Esophagus squamous epithelium (tissue), 5 donors: ENCODE results near the gene SV2B. TPM values are rescaled to one million over a fixed set of nuclear protein-coding genes. Genes with fewer than 3 reads are reported as not detected.

Experiments used
- DNase-seq: peaks from one replicate; lab custom pipeline; 2025; lab: John Stamatoyannopoulos, UW
- H3K27ac ChIP-seq, 4 donors: fragments of 200-600 bp; sonication (generic); one replicate each; pipeline ENCODE4 v1.5.1; 2016 to 2019; ENCODE audit warnings: mild to moderate bottlenecking in 1 of 4
- H3K27me3 ChIP-seq, 4 donors: fragments of 200-600 bp; sonication (generic); 1 replicate in 3 of 4; 2 replicates in 1 of 4; pipeline versions ENCODE4 v1.5.1 to v1.6.0; 2017 to 2021; ENCODE audit warnings: antibody characterized with exemption in 1 of 4
- H3K36me3 ChIP-seq, 3 donors: fragments of 200-600 bp; sonication (generic); one replicate each; pipeline ENCODE4 v1.5.1; 2016 to 2019
- H3K4me1 ChIP-seq, 3 donors: fragments of 200-600 bp; sonication (generic); one replicate each; pipeline ENCODE4 v1.5.1; 2017 to 2019
- H3K4me3 ChIP-seq, 4 donors: fragments of 200-600 bp; sonication (generic); 1 replicate in 3 of 4; 2 replicates in 1 of 4; pipeline ENCODE4 v1.5.1; 2016 to 2019; ENCODE audit warnings: mild to moderate bottlenecking in 2 of 4, moderate library complexity in 1 of 4
- H3K9me3 ChIP-seq, 3 donors: fragments of 200-600 bp; sonication (generic); one replicate each; pipeline ENCODE4 v1.5.1; 2016 to 2019
- POLR2A ChIP-seq, 4 donors: fragments of 450-650 bp; IDR thresholded peaks; one replicate each; pipeline ENCODE4 v1.6.1; 2017; ENCODE audit warnings: antibody characterized with exemption in 4 of 4, mild to moderate bottlenecking in 4 of 4, moderate library complexity in 3 of 4
- WGBS, 2 donors: methylation state at CpG; one replicate each; pipeline ENCODE4 v1.1.5; 2018; 5-methylcytosine and 5-hydroxymethylcytosine counted together
- intact Hi-C: fragments of 100-400 bp; cut with DNase I; formaldehyde crosslinking; loops from one replicate; pipeline ENCODE4 v1.15.0; 2022
- total RNA-seq, 4 donors: library from RNA; depleted of rRNA; stranded (reverse); fragments of >200 nt; gene quantifications; one replicate each; pipeline ENCODE4 v1.1.0, GENCODE V29; 2016
- TF ChIP-seq, protein P1 (sequence below), 6 experiments: fragments of 450-650 bp in 4 of 6; fragments of 200-600 bp in 2 of 6; sonication (generic) in 2 of 6; IDR thresholded peaks; one replicate each; pipeline ENCODE4 v1.5.1; 2016 to 2019; ENCODE audit warnings: antibody characterized with exemption in 6 of 6, mild to moderate bottlenecking in 4 of 6, moderate library complexity in 4 of 6
- donor health status: DM: yes; HTN: yes; CAD: no.

The SV2B gene
- total RNA-seq, 4 donors from 2014 or later, result 0.04 to 0.95 (median 0.59) TPM; not detected in 1

- 49 to 56% methylated on average over 2 of the region's 2 CpGs for WGBS, 2 donors
- Histone ChIP-seq H3K4me1 (peaks cover 0 to 14% (median 3%) of the 10 kb centered on the region in 3 donors), H3K9me3 (no peaks in the 10 kb centered on the region), H3K4me3 (no peak overlapping the region), H3K36me3 (no peaks in the 10 kb centered on the region), H3K27ac (no peak overlapping the region), H3K27me3 (peaks cover 0 to 38% (median 5%) of the 10 kb centered on the region in 4 donors)
- no peak for TF ChIP-seq POLR2A (IDR thresholded peaks at IDR 0.05)
- TF ChIP-seq, protein P1, sequence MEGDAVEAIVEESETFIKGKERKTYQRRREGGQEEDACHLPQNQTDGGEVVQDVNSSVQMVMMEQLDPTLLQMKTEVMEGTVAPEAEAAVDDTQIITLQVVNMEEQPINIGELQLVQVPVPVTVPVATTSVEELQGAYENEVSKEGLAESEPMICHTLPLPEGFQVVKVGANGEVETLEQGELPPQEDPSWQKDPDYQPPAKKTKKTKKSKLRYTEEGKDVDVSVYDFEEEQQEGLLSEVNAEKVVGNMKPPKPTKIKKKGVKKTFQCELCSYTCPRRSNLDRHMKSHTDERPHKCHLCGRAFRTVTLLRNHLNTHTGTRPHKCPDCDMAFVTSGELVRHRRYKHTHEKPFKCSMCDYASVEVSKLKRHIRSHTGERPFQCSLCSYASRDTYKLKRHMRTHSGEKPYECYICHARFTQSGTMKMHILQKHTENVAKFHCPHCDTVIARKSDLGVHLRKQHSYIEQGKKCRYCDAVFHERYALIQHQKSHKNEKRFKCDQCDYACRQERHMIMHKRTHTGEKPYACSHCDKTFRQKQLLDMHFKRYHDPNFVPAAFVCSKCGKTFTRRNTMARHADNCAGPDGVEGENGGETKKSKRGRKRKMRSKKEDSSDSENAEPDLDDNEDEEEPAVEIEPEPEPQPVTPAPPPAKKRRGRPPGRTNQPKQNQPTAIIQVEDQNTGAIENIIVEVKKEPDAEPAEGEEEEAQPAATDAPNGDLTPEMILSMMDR (IDR thresholded peaks at IDR 0.05), result no peak
- intact Hi-C loops, result loop anchor here (10.0 kb wide), 1 partner anchor 387 kb away; no protein-coding TSS in a partner anchor
- DNase-seq, result no peak
These were observed 207.5 kb downstream of the SV2B start for GRCh38 chr15:91307601-91308000.

GRCh38 chr15:91308199-91308598 lies 208.1 kb downstream of the SV2B start:
- TF ChIP-seq, protein P1 (IDR thresholded peaks at IDR 0.05), result no peak
- TF ChIP-seq POLR2A (IDR thresholded peaks at IDR 0.05), result no peak
- Histone ChIP-seq H3K9me3 (no peaks in the 10 kb centered on the region), H3K27me3 (peaks cover 0 to 34% (median 4%) of the 10 kb centered on the region in 4 donors), H3K27ac (no peak overlapping the region), H3K36me3 (no peaks in the 10 kb centered on the region), H3K4me1 (peaks cover 0 to 8% (median 0%) of the 10 kb centered on the region in 3 donors), H3K4me3 (no peak overlapping the region)
- 53 to 69% methylated on average over 4 of the region's 4 CpGs for WGBS, 2 donors
- no peak for DNase-seq
- intact Hi-C loops, result loop anchor here (10.0 kb wide), 1 partner anchor 387 kb away; no protein-coding TSS in a partner anchor

DNA sequence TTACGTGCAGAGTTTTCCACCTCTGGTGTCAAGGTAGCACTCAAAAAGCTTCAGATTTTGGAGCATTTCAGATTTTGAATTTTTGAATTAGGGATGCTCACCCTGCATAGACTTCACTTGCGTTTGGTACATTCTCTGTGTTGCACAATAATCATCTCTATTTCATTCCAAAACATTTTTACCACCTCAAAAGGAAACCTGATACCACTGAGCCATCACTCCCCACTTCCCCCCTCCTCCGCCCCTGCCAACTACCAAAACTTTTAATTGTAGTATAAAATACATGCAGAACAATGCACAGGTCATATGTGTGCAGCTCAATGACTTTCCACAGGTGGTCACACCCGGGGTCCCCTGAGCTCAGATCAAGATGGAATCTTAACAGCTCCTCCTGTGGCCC lies 208.8 kb downstream of the SV2B start:
- WGBS, 2 donors, result 61 to 62% methylated on average over 4 of the region's 4 CpGs
- Histone ChIP-seq H3K27ac (no peak overlapping the region), H3K36me3 (no peaks in the 10 kb centered on the region), H3K4me3 (no peak overlapping the region), H3K4me1 (peaks cover 0 to 8% (median 0%) of the 10 kb centered on the region in 3 donors), H3K27me3 (peaks cover 0 to 28% (median under 1%) of the 10 kb centered on the region in 4 donors), H3K9me3 (no peaks in the 10 kb centered on the region)
- no peak for DNase-seq
- TF ChIP-seq, protein P1 (IDR thresholded peaks at IDR 0.05), result no peak
- no peak for TF ChIP-seq POLR2A (IDR thresholded peaks at IDR 0.05)
- intact Hi-C loops, result loop anchor here (10.0 kb wide), 1 partner anchor 386 kb away; no protein-coding TSS in a partner anchor

DNA sequence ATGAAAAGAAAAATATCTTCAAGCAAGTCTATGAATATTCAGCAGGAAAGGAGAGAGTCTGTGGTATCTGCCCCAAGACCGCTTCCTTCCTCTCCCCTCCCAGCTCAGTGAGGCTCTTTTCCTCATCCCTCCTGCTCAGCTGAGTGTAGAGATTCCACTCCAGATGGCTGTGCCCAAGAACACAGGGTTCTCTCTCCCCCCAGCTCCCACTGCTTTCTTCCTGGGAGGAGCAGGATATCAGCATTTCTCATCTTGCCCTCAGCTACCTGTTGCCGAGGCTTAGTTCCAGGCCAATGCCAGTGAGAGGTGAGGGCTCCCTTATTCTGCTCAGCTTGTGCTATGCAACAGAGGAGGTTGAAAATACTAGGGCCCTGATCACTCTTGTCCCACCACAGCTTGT lies 211.9 kb downstream of the SV2B start:
- no peak for DNase-seq

DNA sequence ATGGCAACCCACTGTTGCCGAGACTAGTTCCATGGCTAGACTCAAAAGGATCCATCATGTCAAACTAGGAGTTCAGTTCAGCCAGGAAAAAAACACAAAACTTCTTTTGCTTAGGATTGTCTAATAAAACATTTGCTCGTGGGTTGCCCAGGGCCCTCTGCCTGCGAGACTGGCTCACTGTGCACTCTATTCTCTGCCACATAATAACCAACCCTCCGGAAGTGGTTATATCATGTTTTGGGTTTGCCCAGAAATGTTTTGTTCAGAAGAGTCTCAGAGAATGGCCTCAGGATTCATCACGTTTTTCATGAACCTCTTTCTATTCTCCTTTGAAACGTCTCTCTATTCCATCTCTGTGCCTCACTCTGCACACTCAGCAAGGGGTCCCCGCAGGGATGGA lies 216.1 kb downstream of the SV2B start:
- intact Hi-C loops, result no loop called here
- 73 to 74% methylated on average over 7 of the region's 7 CpGs for WGBS, 2 donors

More for the DNA sequence above, 211.9 kb downstream of the SV2B start:
- WGBS, 2 donors, result 40 to 66% methylated on average over 1 to 2 of the region's 2 CpGs
- H3K36me3 ChIP-seq, result no peaks in the 10 kb centered on the region
- TF ChIP-seq POLR2A (IDR thresholded peaks at IDR 0.05), result no peak
- TF ChIP-seq, protein P1 (IDR thresholded peaks at IDR 0.05), result no peak
- H3K27me3 ChIP-seq, result peaks cover 0 to 19% (median 0%) of the 10 kb centered on the region in 4 donors
- intact Hi-C loops, result no loop called here
- no peaks in the 10 kb centered on the region for H3K4me1 ChIP-seq
- H3K4me3 ChIP-seq, result no peak overlapping the region
- no peaks in the 10 kb centered on the region for H3K9me3 ChIP-seq
- no peak overlapping the region for H3K27ac ChIP-seq

More for the DNA sequence above, 216.1 kb downstream of the SV2B start:
- no peak for DNase-seq
- H3K27me3 ChIP-seq, result peaks cover 0 to 5% (median 0%) of the 10 kb centered on the region in 4 donors
- H3K9me3 ChIP-seq, result no peaks in the 10 kb centered on the region
- H3K36me3 ChIP-seq, result no peaks in the 10 kb centered on the region
- no peak for TF ChIP-seq POLR2A (IDR thresholded peaks at IDR 0.05)
- TF ChIP-seq, protein P1 (IDR thresholded peaks at IDR 0.05), result no peak
- no peaks in the 10 kb centered on the region for H3K4me1 ChIP-seq
- no peak overlapping the region for H3K27ac ChIP-seq
- no peak overlapping the region for H3K4me3 ChIP-seq
